Mammary epithelial cell (primary cell): Measurements from ENCODE around the gene GADL1.

Experiments used
- EZH2 ChIP-seq: IDR thresholded peaks from 2 replicates; pipeline ENCODE4 v1.6.1; 2012; ENCODE audit warnings: low read length, inconsistent platforms, borderline replicate concordance
- TF ChIP-seq, protein P1 (sequence below), 2 donors: IDR thresholded peaks in 1 of 2; conservative IDR thresholded peaks in 1 of 2; 2 replicates each; pipeline ENCODE4 v1.5.1; 2011 to 2012; ENCODE audit warnings: inconsistent platforms in 2 of 2, low read length in 2 of 2, mild to moderate bottlenecking in 2 of 2, control low read depth in 1 of 2, low read depth in 1 of 2; ENCODE audit not compliant: insufficient read depth in 1 of 2; ENCODE audit errors: extremely low read depth in 1 of 2

DNA sequence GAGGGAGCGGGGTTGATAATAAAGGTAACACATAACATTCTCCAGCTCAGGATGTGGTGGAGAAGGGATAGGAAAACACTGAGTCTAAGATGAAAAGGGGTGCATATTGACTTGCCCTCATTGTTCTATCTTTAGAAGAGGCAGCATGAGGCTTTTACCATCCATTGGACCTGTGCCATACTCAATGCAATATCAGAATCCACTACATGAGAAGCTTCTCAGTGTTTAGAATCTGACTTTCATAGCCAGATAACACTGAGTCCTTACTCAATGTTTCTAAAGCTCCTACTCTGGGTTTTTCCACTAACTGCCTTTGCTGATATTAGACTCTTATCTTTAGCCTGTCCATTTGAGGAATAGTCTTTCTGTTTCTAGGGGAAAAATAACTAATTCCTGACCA lies 24.3 kb upstream of the GADL1 start:
- TF ChIP-seq, protein P1, sequence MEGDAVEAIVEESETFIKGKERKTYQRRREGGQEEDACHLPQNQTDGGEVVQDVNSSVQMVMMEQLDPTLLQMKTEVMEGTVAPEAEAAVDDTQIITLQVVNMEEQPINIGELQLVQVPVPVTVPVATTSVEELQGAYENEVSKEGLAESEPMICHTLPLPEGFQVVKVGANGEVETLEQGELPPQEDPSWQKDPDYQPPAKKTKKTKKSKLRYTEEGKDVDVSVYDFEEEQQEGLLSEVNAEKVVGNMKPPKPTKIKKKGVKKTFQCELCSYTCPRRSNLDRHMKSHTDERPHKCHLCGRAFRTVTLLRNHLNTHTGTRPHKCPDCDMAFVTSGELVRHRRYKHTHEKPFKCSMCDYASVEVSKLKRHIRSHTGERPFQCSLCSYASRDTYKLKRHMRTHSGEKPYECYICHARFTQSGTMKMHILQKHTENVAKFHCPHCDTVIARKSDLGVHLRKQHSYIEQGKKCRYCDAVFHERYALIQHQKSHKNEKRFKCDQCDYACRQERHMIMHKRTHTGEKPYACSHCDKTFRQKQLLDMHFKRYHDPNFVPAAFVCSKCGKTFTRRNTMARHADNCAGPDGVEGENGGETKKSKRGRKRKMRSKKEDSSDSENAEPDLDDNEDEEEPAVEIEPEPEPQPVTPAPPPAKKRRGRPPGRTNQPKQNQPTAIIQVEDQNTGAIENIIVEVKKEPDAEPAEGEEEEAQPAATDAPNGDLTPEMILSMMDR (conservative IDR thresholded peaks at IDR 0.05 in 1 of 2, IDR thresholded peaks at IDR 0.05 in 1 of 2; ENCODE audit: extremely low read depth in 1 of 2, insufficient read depth in 1 of 2, low read depth in 1 of 2, low read length in 2 of 2), result no peak
- TF ChIP-seq EZH2, result no peak
